ENCODE results near the gene EHD1. TPM values are rescaled to one million over a fixed set of nuclear protein-coding genes. Genes with fewer than 3 reads are reported as not detected.

EHD1 gene
- total RNA-seq, 1 experiment from 2014 or later = 92.8 TPM

DNA sequence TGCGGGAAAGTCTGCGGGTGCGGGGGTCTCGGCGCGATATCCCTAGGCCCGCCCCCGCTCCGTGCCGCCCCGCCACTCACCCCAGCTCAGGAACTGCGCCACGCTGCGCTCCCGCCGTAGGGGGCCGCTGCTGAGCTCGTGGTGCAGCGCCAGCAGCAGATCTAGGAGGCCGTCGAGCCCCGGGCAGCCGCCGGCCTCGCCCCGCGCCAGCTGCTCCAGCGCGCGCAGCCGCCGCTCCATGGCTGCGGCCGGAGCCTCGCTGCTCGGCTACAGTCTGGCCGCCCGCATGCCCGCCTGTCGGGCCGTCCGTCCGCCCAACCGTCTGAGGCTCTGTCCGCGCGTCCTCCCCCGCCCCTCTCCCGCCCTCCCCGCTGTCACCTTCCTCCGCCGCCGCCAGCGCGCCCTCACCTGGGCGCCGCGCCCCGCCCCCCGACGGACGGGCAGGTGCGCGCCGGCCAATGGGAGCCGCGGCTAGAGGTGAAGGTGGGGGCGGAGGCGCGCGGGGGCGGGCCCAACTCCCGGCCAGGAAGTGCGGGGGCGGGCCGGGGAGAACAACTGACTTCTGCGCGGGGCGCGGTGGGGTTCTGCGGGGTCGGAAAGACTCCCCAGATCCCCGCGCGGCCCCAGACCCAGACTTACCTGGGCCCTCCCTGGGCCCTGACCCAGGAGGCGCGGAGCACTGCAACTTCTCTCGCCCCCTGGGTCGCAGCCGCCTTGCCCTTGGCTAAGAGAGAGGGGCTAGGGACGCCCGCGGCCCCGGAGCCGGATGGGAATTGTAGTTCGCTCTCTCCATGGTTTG is 33.9 kb downstream of the EHD1 start, which contains the start of gene CDC42BPG:
Gene CDC42BPG (minus strand): TSS at position 324 of the 799 bp plus-strand sequence. CDS start 84 bp downstream, at position 240.
- TF ChIP-seq, protein P1, sequence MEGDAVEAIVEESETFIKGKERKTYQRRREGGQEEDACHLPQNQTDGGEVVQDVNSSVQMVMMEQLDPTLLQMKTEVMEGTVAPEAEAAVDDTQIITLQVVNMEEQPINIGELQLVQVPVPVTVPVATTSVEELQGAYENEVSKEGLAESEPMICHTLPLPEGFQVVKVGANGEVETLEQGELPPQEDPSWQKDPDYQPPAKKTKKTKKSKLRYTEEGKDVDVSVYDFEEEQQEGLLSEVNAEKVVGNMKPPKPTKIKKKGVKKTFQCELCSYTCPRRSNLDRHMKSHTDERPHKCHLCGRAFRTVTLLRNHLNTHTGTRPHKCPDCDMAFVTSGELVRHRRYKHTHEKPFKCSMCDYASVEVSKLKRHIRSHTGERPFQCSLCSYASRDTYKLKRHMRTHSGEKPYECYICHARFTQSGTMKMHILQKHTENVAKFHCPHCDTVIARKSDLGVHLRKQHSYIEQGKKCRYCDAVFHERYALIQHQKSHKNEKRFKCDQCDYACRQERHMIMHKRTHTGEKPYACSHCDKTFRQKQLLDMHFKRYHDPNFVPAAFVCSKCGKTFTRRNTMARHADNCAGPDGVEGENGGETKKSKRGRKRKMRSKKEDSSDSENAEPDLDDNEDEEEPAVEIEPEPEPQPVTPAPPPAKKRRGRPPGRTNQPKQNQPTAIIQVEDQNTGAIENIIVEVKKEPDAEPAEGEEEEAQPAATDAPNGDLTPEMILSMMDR (IDR thresholded peaks at IDR 0.05; ENCODE audit: unreplicated experiment) = peak; percentile 79
- Mint-ChIP-seq H3K36me3 (ENCODE audit: insufficient read depth, unreplicated experiment) (peaks cover 52% of the 10 kb centered on the region), H3K4me1 (ENCODE audit: low read depth, unreplicated experiment) (peaks cover 51% of the 10 kb centered on the region), H3K9me3 (ENCODE audit: low read depth, unreplicated experiment) (no peaks in the 10 kb centered on the region), H3K27ac (ENCODE audit: unreplicated experiment) (peak within 1 kb of the TSS; percentile 29), H3K4me3 (ENCODE audit: low read depth, unreplicated experiment) (peak within 1 kb of the TSS; percentile 92), H3K27me3 (ENCODE audit: unreplicated experiment) (no peaks in the 10 kb centered on the region)
- peak; percentile 94 for DNase-seq
- CTCF ChIA-PET = interaction anchor here (0.7 to 2.5 kb wide), 13 partner anchors 9 to 338 kb away, joined by 3 to 11 read pairs (median 3); partner anchors contain the start of genes ARL2, BATF2, MEN1 and SF1
- BruUV-seq (replicated peaks) = no TSS peak
- intact Hi-C loops (cut with micrococcal nuclease; ENCODE audit: unreplicated experiment) = loop anchor here (5.0 to 10.0 kb wide), 3 partner anchors 153 to 270 kb away; partner anchors contain the start of genes ARL2, BATF2, TM7SF2 and ZNHIT2

DNA sequence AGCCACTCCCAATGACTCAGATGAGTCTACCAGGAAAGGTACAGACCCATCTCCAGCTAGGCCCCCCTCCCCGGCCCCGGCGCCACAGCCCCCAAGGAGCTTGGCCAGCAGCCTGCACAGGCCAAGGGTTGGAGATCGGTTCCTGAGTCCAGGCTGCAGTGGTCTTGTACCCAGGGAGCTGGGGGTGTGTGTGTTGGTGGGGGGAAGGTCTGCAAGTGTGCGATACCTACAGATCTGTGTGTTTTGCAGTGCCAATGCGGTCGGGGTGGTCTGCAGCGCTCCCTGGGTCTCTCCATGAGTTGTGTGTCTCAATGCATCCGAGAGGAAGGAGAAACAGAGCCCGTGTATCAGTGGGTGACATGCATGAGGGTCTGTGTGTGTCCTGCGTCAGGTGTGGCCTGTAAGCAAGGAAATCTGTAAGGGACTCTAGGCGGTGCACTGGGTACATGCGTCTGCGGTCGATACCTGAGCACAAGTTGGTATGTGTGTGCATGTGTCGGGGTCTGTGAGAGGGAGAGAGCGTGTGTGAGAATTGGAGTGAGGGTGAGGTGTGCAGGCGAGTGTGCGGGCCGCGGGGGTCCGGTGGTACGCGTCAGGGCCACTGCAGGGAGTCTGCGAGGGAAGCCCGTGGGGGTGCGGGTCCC is 34.6 kb downstream of the EHD1 start:
- intact Hi-C loops (cut with micrococcal nuclease; ENCODE audit: unreplicated experiment) = loop anchor here (10.0 kb wide), 1 partner anchor 271 kb away; the partner anchor contains the start of genes TM7SF2 and ZNHIT2

DNA sequence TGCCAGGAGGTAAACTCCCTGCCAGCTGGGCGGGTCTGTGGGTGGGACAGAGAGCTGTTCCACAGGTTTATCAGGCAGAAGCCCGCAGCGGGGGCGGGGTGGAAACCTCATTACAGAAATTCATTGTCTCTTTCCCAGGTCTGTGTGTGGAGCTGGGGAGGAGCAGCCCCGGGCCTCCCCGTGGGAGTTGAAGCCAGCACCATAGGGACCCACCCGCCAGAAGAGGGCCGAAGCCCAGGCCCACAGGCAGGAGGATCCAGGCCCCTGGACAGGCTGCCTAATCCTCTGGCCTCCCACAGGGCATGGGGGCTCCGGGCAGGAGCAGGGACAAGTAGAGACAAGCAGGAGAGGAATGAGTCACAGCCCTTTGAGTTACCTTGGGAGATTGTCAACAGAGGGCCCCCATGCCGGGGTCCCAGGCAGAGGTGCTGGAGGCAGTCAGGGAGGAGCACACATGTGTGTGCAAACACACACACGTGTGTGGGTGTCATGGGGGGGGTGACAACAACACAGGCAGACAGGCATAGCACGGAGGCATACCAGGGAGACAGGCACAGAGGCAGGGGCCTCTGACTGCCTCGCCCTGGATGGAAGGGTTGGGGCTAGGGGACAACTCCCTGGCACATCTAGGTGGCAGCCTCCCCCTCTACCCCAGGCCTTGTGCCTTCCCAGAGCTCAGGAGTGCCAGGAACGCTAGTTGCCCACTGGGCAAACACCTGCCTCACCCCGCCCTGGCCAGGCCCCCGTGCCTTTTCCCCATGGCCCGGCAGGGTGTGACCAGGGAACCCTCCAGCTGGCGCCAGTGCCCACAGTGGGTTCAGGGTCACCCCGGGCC is 35.4 kb downstream of the EHD1 start:
- H3K9me3 Mint-ChIP-seq (ENCODE audit: low read depth, unreplicated experiment) = no peaks in the 10 kb centered on the region
- peak; percentile 77 for DNase-seq
- TF ChIP-seq, protein P1 (IDR thresholded peaks at IDR 0.05; ENCODE audit: unreplicated experiment) = no peak
- H3K27ac Mint-ChIP-seq (ENCODE audit: unreplicated experiment) = peak overlapping the region; percentile 29
- peaks cover 45% of the 10 kb centered on the region for H3K36me3 Mint-ChIP-seq (ENCODE audit: insufficient read depth, unreplicated experiment)
- H3K27me3 Mint-ChIP-seq (ENCODE audit: unreplicated experiment) = no peaks in the 10 kb centered on the region
- peaks cover 36% of the 10 kb centered on the region for H3K4me1 Mint-ChIP-seq (ENCODE audit: low read depth, unreplicated experiment)
- peak overlapping the region; percentile 92 for H3K4me3 Mint-ChIP-seq (ENCODE audit: low read depth, unreplicated experiment)
- CTCF ChIA-PET = interaction anchor here (0.6 to 2.5 kb wide), 9 partner anchors 11 to 836 kb away, joined by 3 to 10 read pairs (median 3); partner anchors contain the start of genes ARL2, MEN1 and SF1
- no TSS peak for BruUV-seq (replicated peaks)
- intact Hi-C loops (cut with micrococcal nuclease; ENCODE audit: unreplicated experiment) = loop anchor here (10.0 kb wide), 1 partner anchor 272 kb away; the partner anchor contains the start of genes TM7SF2 and ZNHIT2

More for the DNA sequence above, 34.6 kb downstream of the EHD1 start:
- H3K27me3 Mint-ChIP-seq (ENCODE audit: unreplicated experiment) = no peaks in the 10 kb centered on the region
- TF ChIP-seq, protein P1 (IDR thresholded peaks at IDR 0.05; ENCODE audit: unreplicated experiment) = no peak
- CTCF ChIA-PET = interaction anchor here (0.6 to 2.5 kb wide), 14 partner anchors 8 to 836 kb away, joined by 3 to 11 read pairs (median 3); partner anchors contain the start of genes ARL2, BATF2, MEN1 and SF1
- H3K27ac Mint-ChIP-seq (ENCODE audit: unreplicated experiment) = peak overlapping the region; percentile 29
- H3K9me3 Mint-ChIP-seq (ENCODE audit: low read depth, unreplicated experiment) = no peaks in the 10 kb centered on the region
- BruUV-seq (replicated peaks) = TSS peak; percentile 37
- H3K4me1 Mint-ChIP-seq (ENCODE audit: low read depth, unreplicated experiment) = peaks cover 43% of the 10 kb centered on the region
- peak; percentile 22 for DNase-seq
- H3K4me3 Mint-ChIP-seq (ENCODE audit: low read depth, unreplicated experiment) = peak overlapping the region; percentile 92
- peaks cover 52% of the 10 kb centered on the region for H3K36me3 Mint-ChIP-seq (ENCODE audit: insufficient read depth, unreplicated experiment)
